K562 (cell line): ENCODE results near the gene TNFAIP3. TPM values are rescaled to one million over a fixed set of nuclear protein-coding genes. Genes with fewer than 3 reads are reported as not detected.

ENCODE experiments used
- ATAC-seq: fragments of 200-7000 bp; cut with Tn5 transposase; 3 replicates; pipeline ENCODE4 v1.9.1; 2020; ENCODE audit warnings: moderate library complexity
- BruUV-seq: library from RNA; stranded (reverse); fragments of 400-500 nt; replicated peaks from 2 replicates; lab custom pipeline; 2021; lab: Mats Ljungman, UMichigan
- CTCF ChIA-PET: fragments of 300-600 bp; formaldehyde crosslinking; extraction: SDS; loops from one replicate; lab custom pipeline; 2021; ENCODE audit warnings: low intra/inter-chr PET ratio; lab: Yijun Ruan, JAX
- POLR2A ChIA-PET: fragments of 300-600, 350-650 bp; sonication (Branson Sonifier 250); formaldehyde crosslinking; extraction: SDS; loops from one replicate; lab custom pipeline; 2021; ENCODE audit warnings: antibody characterized with exemption, inconsistent platforms; lab: Yijun Ruan, JAX
- DNase-seq, 4 experiments: peaks; one replicate each; pipeline versions ENCODE4 v3.0.0 to v3.0.0-alpha.2; 2011 to 2018; ENCODE audit warnings: low spot score in 3 of 4, mixed read lengths in 3 of 4; ENCODE audit errors: extremely low read depth in 1 of 4
- FAIRE-seq: peaks from 2 replicates; lab custom pipeline; 2011; peaks lifted over from hg19 to GRCh38; lab: Jason Lieb, UNC
- H2AFZ ChIP-seq: 2 replicates; pipeline ENCODE4 v1.6.0; 2011; ENCODE audit warnings: low read depth, low read length, control low read depth, inconsistent platforms
- H3K27ac ChIP-seq: fragments of 200-600 bp; 3 replicates; pipeline ENCODE4 v1.8.0; 2011; ENCODE audit warnings: low read depth, mild to moderate bottlenecking, control low read depth, inconsistent platforms, low read length, moderate library complexity, mixed read lengths; ENCODE audit errors: extremely low read depth
- H3K27me3 ChIP-seq, 2 experiments: fragments of 300-600 bp in 1 of 2; 2 replicates in 1 of 2; 3 replicates in 1 of 2; pipeline versions ENCODE4 v1.6.0 to v1.8.0; 2011; ENCODE audit warnings: inconsistent platforms in 2 of 2, low read length in 2 of 2, mild to moderate bottlenecking in 1 of 2, mixed read lengths in 1 of 2, moderate library complexity in 1 of 2; ENCODE audit not compliant: control insufficient read depth in 2 of 2, insufficient read depth in 2 of 2
- H3K36me3 ChIP-seq: fragments of 300-600 bp; 3 replicates; pipeline ENCODE4 v1.8.0; 2011; ENCODE audit warnings: mild to moderate bottlenecking, low read length, inconsistent platforms; ENCODE audit not compliant: control insufficient read depth, insufficient read depth
- H3K4me1 ChIP-seq, 2 experiments: fragments of 200-600 bp in 1 of 2; replicated peaks in 1 of 2; 2 replicates in 1 of 2; 3 replicates in 1 of 2; pipeline versions ENCODE4 v1.5.1 to v1.8.0; 2011; ENCODE audit warnings: inconsistent platforms in 2 of 2, low read length in 2 of 2, mild to moderate bottlenecking in 1 of 2, mixed read lengths in 1 of 2, moderate library complexity in 1 of 2; ENCODE audit not compliant: control insufficient read depth in 2 of 2, insufficient read depth in 2 of 2
- H3K4me2 ChIP-seq: 2 replicates; pipeline ENCODE4 v1.6.1; 2011; ENCODE audit warnings: low read length, control low read depth, inconsistent platforms, mixed read lengths; ENCODE audit not compliant: insufficient read depth
- H3K4me3 ChIP-seq: fragments of 200-600 bp; sonication (generic), shearing (Covaris generic); 2 replicates; pipeline ENCODE4 v1.5.1; 2016; ENCODE audit warnings: control low read depth, inconsistent platforms
- H3K79me2 ChIP-seq: fragments of 200-600 bp; 3 replicates; pipeline ENCODE4 v1.8.0; 2011; ENCODE audit warnings: low read length, inconsistent platforms; ENCODE audit not compliant: control insufficient read depth, insufficient read depth
- H3K9ac ChIP-seq, 2 experiments: 2 replicates each; pipeline versions ENCODE4 v1.6.0 to v1.6.1; 2011; ENCODE audit warnings: low read depth in 2 of 2, low read length in 2 of 2, control low read depth in 1 of 2, inconsistent platforms in 1 of 2, mild to moderate bottlenecking in 1 of 2, mixed read lengths in 1 of 2; ENCODE audit not compliant: insufficient read depth in 1 of 2
- H3K9me1 ChIP-seq: one replicate; pipeline ENCODE4 v1.6.0; 2011; ENCODE audit warnings: inconsistent platforms, mild to moderate bottlenecking, low read length, moderate library complexity; ENCODE audit not compliant: control insufficient read depth, insufficient read depth
- H3K9me3 ChIP-seq: replicated peaks from 2 replicates; pipeline ENCODE4 v1.5.1; 2011; ENCODE audit warnings: low read depth, low read length, inconsistent platforms; ENCODE audit not compliant: control insufficient read depth, insufficient read depth
- H4K20me1 ChIP-seq: replicated peaks from 2 replicates; pipeline ENCODE4 v1.6.1; 2011; ENCODE audit warnings: low read length, inconsistent platforms, mixed read lengths; ENCODE audit not compliant: control insufficient read depth, insufficient read depth
- ETS2 ChIP-seq: IDR thresholded peaks from 2 replicates; pipeline ENCODE4 v1.6.1; 2016; ENCODE audit warnings: borderline replicate concordance, missing genetic modification characterization, mild to moderate bottlenecking, moderate library complexity, missing compliant biosample characterization; ENCODE audit not compliant: poor library complexity, severe bottlenecking
- FOXK2 ChIP-seq, 2 experiments: fragments of 450-650 bp; IDR thresholded peaks in 1 of 2; conservative IDR thresholded peaks in 1 of 2; 2 replicates each; pipeline ENCODE4 v1.6.1; 2016; ENCODE audit warnings: low read depth in 2 of 2, mild to moderate bottlenecking in 1 of 2
- MAZ ChIP-seq, 2 experiments: fragments of 450-650 bp in 1 of 2; sonication (generic) in 1 of 2; formaldehyde crosslinking; IDR thresholded peaks in 1 of 2; conservative IDR thresholded peaks in 1 of 2; 2 replicates each; pipeline versions ENCODE4 v1.4.0 to v1.5.0; 2020; ENCODE audit warnings: mild to moderate bottlenecking in 1 of 2, missing genetic modification reagents in 1 of 2
- SIN3B ChIP-seq: fragments of 450-650 bp; IDR thresholded peaks from 2 replicates; pipeline ENCODE4 v1.6.1; 2017; ENCODE audit warnings: low read depth, mild to moderate bottlenecking, moderate library complexity
- WGBS: fragments of 100-300 bp; shearing (Covaris generic); methylation state at CpG from one replicate; pipeline ENCODE4 v1.1.6; 2016; ENCODE audit warnings: low coverage, mixed read lengths; ENCODE audit not compliant: insufficient coverage; ENCODE audit errors: missing lambda C conversion rate; 5-methylcytosine and 5-hydroxymethylcytosine counted together
- in situ Hi-C: fragments of 300-500 bp; cut with MboI; formaldehyde crosslinking; loops from 4 replicates; pipeline ENCODE4 v1.15.0; 2018; ENCODE audit warnings: inconsistent platforms, mixed read lengths
- intact Hi-C: fragments of 100-400 bp; cut with micrococcal nuclease; formaldehyde crosslinking; loops from 2 replicates; pipeline ENCODE4 v1.14.2; 2022
- polyA plus RNA-seq, 8 experiments: library from polyadenylated mRNA; depleted of rRNA in 4 of 8; stranded (reverse) in 5 of 8; unstranded in 3 of 8; fragments of >200 nt; fragmentation: Nextera tagmentation in 2 of 8; fragmentation: Illumina TruSeq in 1 of 8; extraction: Ambion mirVana in 2 of 8; extraction: Trizol in 1 of 8; gene quantifications; 2 replicates each; pipeline versions ENCODE4 v1.2.1 to v1.2.3, GENCODE V29; 2011 to 2014; ENCODE audit warnings: inconsistent platforms in 1 of 8, missing spikeins in 1 of 8
- total RNA-seq, 7 experiments: library from RNA; depleted of rRNA in 6 of 7; stranded (reverse); fragments of >200 nt in 6 of 7; fragmentation: Illumina TruSeq in 2 of 7; extraction: Trizol in 2 of 7; gene quantifications; 2 replicates each; pipeline versions ENCODE4 v1.2.1 to v1.2.3, GENCODE V29; 2011 to 2021; ENCODE audit warnings: low replicate concordance in 1 of 7

Gene TNFAIP3
- total and polyA plus RNA-seq, 9 of the 15 experiments (the other 6 are each of a cell fraction or from before 2014, with no cell fraction given), result 0.79 to 17.0 (median 6.4) TPM

- FAIRE-seq (no peak), ATAC-seq (no peak), DNase-seq (no peak)
- TF ChIP-seq ETS2 (tag), result no peak
- TF ChIP-seq MAZ (CRISPR knock-in tag; conservative IDR thresholded peaks at IDR 0.05 in 1 of 2, IDR thresholded peaks at IDR 0.05 in 1 of 2), result no peak
- TF ChIP-seq FOXK2 (conservative IDR thresholded peaks at IDR 0.05 in 1 of 2, IDR thresholded peaks at IDR 0.05 in 1 of 2; ENCODE audit: low read depth in 2 of 2), result no peak
- no peak for TF ChIP-seq SIN3B
- ChIA-PET POLR2A (interaction anchor here (1.0 to 3.7 kb wide), 4 partner anchors 9 to 21 kb away, joined by 3 to 14 read pairs (median 5); no protein-coding TSS in a partner anchor), CTCF (no interaction called here)
- Histone ChIP-seq H2AFZ (no peak overlapping the region; the same call in 1 of the 2 replicates), H4K20me1 (no peaks in the 10 kb centered on the region), H3K27me3 (no peaks in the 10 kb centered on the region), H3K9me3 (no peaks in the 10 kb centered on the region), H3K79me2 (no peaks in the 10 kb centered on the region), H3K4me2 (no peak overlapping the region), H3K4me1 (peaks cover 4 to 42% of the 10 kb centered on the region in 2 experiments; a peak in 4 of 5 replicates), H3K9me1 (no peaks in the 10 kb centered on the region), H3K4me3 (no peak overlapping the region), H3K27ac (no peak overlapping the region), H3K9ac (no peak overlapping the region), H3K36me3 (no peaks in the 10 kb centered on the region)
- WGBS, result 82% methylated on average over 12 of the region's 12 CpGs
- BruUV-seq, result no TSS peak
- intact Hi-C loops, result no loop called here
- in situ Hi-C loops, result no loop called here
These were observed 58.2 kb downstream of the TNFAIP3 start for GRCh38 chr6:137925141-137925698.
